ELF-1 (cell line): ENCODE data around the gene CCNC.
"Not testable (repeated sequence)": the region's sequence is repeated elsewhere in the genome, so short reads cannot be mapped to it uniquely, and the experiment has no call there.

Experiments
- DNase-seq: peaks from one replicate; pipeline ENCODE4 v3.0.0-alpha.2; 2016; ENCODE audit warnings: low read depth, low spot score

CCNC gene

DNA sequence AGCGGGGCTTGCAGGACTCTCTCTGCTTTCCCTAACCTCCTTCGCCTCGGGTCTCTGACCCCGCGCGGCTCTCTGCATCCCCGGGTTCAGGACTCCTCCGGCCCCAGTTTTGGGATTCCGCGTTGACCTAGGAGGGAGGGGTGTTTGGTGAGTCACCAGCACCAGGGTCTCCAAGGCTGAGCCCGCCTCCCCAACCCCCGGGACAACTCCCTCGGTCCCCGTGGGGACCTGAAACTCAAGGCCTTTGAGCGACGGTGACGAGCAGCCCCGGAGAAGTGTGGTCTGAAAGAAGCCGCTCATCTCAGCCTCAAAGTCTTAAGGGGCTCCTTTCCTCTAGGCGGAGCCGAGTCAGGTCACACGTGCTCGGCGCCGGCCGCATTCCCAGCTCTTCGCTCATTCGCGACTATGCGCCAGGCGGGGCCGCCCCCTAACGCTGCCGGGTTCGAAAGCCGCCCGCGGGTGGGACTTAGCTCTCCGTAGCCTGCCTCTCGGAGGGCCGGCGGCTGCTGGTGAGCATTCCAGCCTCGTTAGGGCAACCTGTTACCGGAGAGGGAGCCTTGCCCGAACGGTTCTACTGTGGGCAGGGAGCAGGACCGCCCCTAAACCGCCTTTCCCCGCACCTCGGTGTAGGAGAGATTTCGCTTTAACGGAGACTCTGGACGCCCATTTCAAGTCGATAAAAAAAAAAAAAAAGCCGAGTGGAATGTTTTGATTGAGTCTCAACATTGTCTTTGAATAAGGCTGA, 35.1 kb upstream of the CCNC start:
- peak; percentile 84 for DNase-seq

GRCh38 chr6:99602520-99603420, 34.3 kb upstream of the CCNC start:
- peak; percentile 60 for DNase-seq

GRCh38 chr6:99594696-99595095, 26.2 kb upstream of the CCNC start:
- not testable (repeated sequence) for DNase-seq

DNA sequence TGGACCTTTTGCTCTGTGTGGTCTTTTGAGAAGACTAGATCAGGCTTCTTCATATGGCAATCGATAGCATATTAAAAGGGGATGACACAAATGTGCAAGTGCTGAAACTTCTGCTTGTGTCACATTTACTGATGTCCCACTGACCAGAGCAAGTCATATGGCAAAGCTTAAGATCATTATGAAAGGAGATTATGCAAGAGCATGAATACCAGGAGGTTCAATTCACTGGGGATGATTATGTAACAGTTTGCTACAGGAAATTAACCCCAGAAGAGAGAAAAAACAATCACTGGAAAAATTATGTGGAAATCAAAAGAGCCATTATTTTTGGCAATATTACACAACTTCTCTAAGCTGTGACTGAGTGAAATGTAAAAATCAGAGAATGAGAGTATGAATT, 24.4 kb upstream of the CCNC start:
- no peak for DNase-seq

- DNase-seq = no peak
Measured at GRCh38 chr6:99591673-99592364, 23.4 kb upstream of the CCNC start.

GRCh38 chr6:99590728-99591672, 22.5 kb upstream of the CCNC start:
- peak; percentile 48 for DNase-seq

- no peak for DNase-seq
Measured at GRCh38 chr6:99589907-99590493, 21.5 kb upstream of the CCNC start.

DNA sequence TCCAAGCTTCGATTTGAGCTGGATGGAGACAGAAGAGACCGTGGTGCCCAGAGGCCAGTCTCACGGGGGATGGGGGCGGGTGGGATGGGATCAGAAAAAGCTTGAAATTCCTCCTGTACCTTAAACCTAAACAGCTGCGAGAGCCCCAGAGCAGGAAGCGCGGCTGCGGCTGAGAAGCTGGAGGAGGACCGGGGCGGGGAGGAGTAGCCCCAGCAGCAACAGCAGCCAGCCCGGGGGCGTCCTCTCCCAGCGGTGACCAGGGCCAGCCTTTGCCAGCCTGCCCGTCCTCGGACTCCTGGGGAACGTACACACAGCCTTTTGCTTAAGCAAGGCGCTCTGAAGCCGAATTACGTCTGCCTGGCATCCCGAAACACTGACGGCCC, 20.8 kb upstream of the CCNC start:
- peak; percentile 49 for DNase-seq

- peak; percentile 93 for DNase-seq
Measured at GRCh38 chr6:99588618-99589289, 20.3 kb upstream of the CCNC start.

DNA sequence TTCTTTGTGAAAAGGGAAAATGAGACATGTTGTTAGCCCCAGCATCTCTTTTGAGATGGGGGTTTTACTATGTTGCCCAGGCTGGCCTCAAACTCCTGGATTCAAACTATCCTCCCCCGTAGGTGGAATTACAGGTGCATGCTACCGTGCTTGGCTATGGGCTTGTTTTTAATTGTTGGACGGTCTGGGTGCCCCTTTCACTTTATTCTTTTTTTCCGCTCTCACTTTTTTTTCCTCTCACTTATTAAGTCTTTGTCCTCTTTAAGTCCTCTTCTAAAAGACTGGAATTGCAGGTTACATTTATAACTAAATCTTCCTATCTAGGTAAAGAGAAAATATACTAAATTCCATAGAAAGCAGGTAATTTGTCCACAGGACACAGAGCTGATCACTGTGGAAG, 19.3 kb upstream of the CCNC start:
- DNase-seq = no peak

DNA sequence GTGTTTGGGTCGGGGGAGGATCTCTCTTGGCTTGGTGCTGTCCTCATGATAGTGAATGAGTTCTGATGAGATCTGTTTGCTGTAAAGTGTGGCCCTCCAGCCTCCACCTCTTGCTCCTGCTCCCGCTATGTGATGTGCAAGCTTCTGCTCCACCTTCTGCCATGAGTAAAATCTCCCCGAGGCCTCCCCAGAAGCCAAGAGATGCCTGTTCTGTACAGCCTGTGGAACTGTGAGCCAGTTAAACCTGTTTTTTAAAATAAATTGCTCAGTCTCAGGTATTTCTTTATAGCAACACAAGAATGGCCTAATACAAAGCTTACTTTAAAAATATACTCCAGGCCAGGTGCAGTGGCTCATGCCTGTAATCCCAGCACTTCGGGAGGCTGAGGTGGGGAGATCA, 11.3 kb upstream of the CCNC start:
- no peak for DNase-seq

DNA sequence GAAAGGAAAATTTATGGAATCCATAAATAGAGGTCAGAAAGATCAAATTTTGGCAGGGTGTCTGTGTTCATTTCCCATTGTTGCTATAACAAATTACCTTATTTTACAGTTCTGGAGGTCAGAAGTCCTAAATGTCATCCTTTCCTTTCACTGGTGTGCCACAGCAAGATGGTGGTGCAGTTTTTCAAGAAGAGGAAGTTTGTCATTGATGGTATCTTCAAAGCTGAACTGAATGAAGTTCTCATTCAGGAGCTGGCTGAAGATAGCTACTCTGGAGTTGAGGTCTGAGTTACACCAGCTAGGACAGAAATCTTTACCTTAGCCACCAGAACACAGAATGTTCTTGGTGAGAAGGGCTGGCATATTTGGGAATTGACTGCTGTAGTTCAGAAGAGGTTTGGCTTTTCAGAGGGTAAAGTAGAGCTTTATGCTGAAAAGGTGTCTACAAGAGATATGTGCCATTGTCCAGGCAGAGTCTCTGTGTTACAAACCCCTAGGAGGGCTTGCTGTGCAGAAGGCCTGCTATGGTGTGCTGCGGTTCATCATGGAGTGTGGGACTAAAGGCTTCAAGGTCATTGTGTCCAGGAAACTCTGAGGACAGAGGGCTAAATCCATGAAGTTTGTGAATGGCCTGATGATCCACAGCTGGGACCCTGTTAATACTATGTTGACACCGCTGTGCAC, 7.2 kb upstream of the CCNC start:
- DNase-seq = no peak

- no peak for DNase-seq
Measured at GRCh38 chr6:99573980-99574617, 5.6 kb upstream of the CCNC start.

- no peak for DNase-seq
Measured at GRCh38 chr6:99563056-99563723, 5.3 kb downstream of the CCNC start.

DNA sequence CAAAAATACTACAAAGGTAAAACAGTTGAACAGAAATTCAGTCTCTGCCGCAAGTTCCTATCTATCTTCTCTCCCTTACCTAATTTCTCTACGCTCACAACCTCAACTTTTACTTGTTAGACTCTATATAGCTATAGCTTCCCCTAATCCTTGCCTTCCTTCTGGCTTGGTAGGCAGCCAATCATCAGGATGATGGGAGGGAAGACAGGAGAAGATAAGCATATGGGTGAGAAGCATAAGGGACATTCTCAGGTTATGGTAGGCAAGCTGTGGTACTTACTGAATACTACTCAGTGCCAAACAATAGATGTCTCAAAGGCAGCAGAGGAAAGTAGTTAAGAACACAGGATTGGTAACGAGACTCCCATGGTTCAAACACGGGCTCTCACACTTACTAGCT, 7.8 kb downstream of the CCNC start:
- DNase-seq = no peak

GRCh38 chr6:99559057-99559456, 9.4 kb downstream of the CCNC start:
- DNase-seq = no peak

- DNase-seq = no peak
Measured at GRCh38 chr6:99553888-99554287, 14.6 kb downstream of the CCNC start.

- no peak for DNase-seq
Measured at GRCh38 chr6:99550046-99550748, 18.3 kb downstream of the CCNC start.
